Mesenchymal stem cell (in vitro differentiated cells and primary cell): ENCODE results near the gene NUDT9.
"Not testable (repeated sequence)": the region's sequence is repeated elsewhere in the genome, so short reads cannot be mapped to it uniquely, and the experiment has no call there.

Experiments used
- DNase-seq: peaks from one replicate; pipeline ENCODE4 v3.0.0-alpha.2; 2013
- H2AFZ ChIP-seq: one replicate; pipeline ENCODE4 v1.6.1; 2013; ENCODE audit warnings: low read depth, mild to moderate bottlenecking, control low read depth, inconsistent platforms, low read length, moderate library complexity
- H2AK5ac ChIP-seq: 2 replicates; pipeline ENCODE4 v1.6.1; 2013; ENCODE audit warnings: low read length, moderate library complexity, mild to moderate bottlenecking, inconsistent platforms; ENCODE audit not compliant: severe bottlenecking
- H2BK120ac ChIP-seq: one replicate; pipeline ENCODE4 v1.6.1; 2013; ENCODE audit warnings: low read depth, mild to moderate bottlenecking, inconsistent platforms, low read length, moderate library complexity
- H2BK12ac ChIP-seq, 2 experiments: one replicate each; pipeline ENCODE4 v1.6.1; 2013; ENCODE audit warnings: inconsistent platforms in 2 of 2, low read length in 2 of 2, mild to moderate bottlenecking in 2 of 2, moderate library complexity in 2 of 2, control low read depth in 1 of 2
- H2BK15ac ChIP-seq: one replicate; pipeline ENCODE4 v1.6.1; 2013; ENCODE audit warnings: mild to moderate bottlenecking, low read depth, inconsistent platforms; ENCODE audit not compliant: poor library complexity, severe bottlenecking
- H2BK5ac ChIP-seq: 2 replicates; pipeline ENCODE4 v1.6.1; 2013; ENCODE audit warnings: low read depth, mild to moderate bottlenecking, low read length, control low read depth, inconsistent platforms; ENCODE audit not compliant: poor library complexity, severe bottlenecking
- H3K14ac ChIP-seq, 2 experiments: one replicate each; pipeline ENCODE4 v1.6.1; 2013; ENCODE audit warnings: inconsistent platforms in 2 of 2, low read length in 2 of 2, control low read depth in 1 of 2, mild to moderate bottlenecking in 1 of 2, moderate library complexity in 1 of 2
- H3K18ac ChIP-seq, 2 experiments: one replicate each; pipeline ENCODE4 v1.6.1; 2013; ENCODE audit warnings: inconsistent platforms in 2 of 2, low read length in 2 of 2, control low read depth in 1 of 2, low read depth in 1 of 2, mild to moderate bottlenecking in 1 of 2
- H3K23ac ChIP-seq, 2 experiments: one replicate each; pipeline ENCODE4 v1.6.1; 2013; ENCODE audit warnings: inconsistent platforms in 2 of 2, low read length in 2 of 2, mild to moderate bottlenecking in 2 of 2, moderate library complexity in 2 of 2, control low read depth in 1 of 2
- H3K27ac ChIP-seq: 2 replicates; pipeline ENCODE4 v1.5.1; 2013; ENCODE audit warnings: mild to moderate bottlenecking, moderate library complexity, low read length, control low read depth, inconsistent platforms; ENCODE audit not compliant: poor library complexity, severe bottlenecking
- H3K27me3 ChIP-seq, 2 experiments: 2 replicates each; pipeline versions ENCODE4 v1.6.1 to v1.7.0; 2013; ENCODE audit warnings: low read length in 2 of 2, mild to moderate bottlenecking in 2 of 2, moderate library complexity in 2 of 2, control low read depth in 1 of 2, inconsistent platforms in 1 of 2; ENCODE audit not compliant: control insufficient read depth in 1 of 2, insufficient read depth in 1 of 2
- H3K36me3 ChIP-seq, 2 experiments: 2 replicates each; pipeline versions ENCODE4 v1.6.1 to v1.7.0; 2013; ENCODE audit warnings: low read length in 2 of 2, control low read depth in 1 of 2, inconsistent platforms in 1 of 2, low read depth in 1 of 2, mild to moderate bottlenecking in 1 of 2; ENCODE audit not compliant: insufficient read depth in 2 of 2, control insufficient read depth in 1 of 2
- H3K4ac ChIP-seq, 2 experiments: one replicate each; pipeline ENCODE4 v1.6.1; 2013; ENCODE audit warnings: inconsistent platforms in 2 of 2, low read length in 2 of 2, mild to moderate bottlenecking in 2 of 2, moderate library complexity in 2 of 2, control low read depth in 1 of 2, low read depth in 1 of 2
- H3K4me1 ChIP-seq: 2 replicates; pipeline ENCODE4 v1.6.1; 2013; ENCODE audit warnings: low read depth, low read length, control low read depth; ENCODE audit not compliant: control insufficient read depth, insufficient read depth
- H3K4me2 ChIP-seq: 2 replicates; pipeline ENCODE4 v1.6.1; 2013; ENCODE audit warnings: low read length, mild to moderate bottlenecking, inconsistent platforms; ENCODE audit not compliant: poor library complexity, severe bottlenecking
- H3K4me3 ChIP-seq, 2 experiments: 2 replicates each; pipeline versions ENCODE4 v1.5.1 to v1.7.0; 2013; ENCODE audit warnings: low read length in 2 of 2, mild to moderate bottlenecking in 2 of 2, control low read depth in 1 of 2, low read depth in 1 of 2; ENCODE audit not compliant: insufficient read depth in 1 of 2
- H3K79me1 ChIP-seq: replicated peaks from 2 replicates; pipeline ENCODE4 v1.6.1; 2013; ENCODE audit warnings: mild to moderate bottlenecking, control low read depth, low read length, inconsistent platforms; ENCODE audit not compliant: poor library complexity, severe bottlenecking
- H3K9ac ChIP-seq: 2 replicates; pipeline ENCODE4 v1.7.0; 2013; ENCODE audit warnings: mild to moderate bottlenecking, low read length, moderate library complexity
- H3K9me3 ChIP-seq: 2 replicates; pipeline ENCODE4 v1.7.0; 2013; ENCODE audit warnings: mild to moderate bottlenecking, low read length; ENCODE audit not compliant: control insufficient read depth
- H4K8ac ChIP-seq: one replicate; pipeline ENCODE4 v1.6.1; 2013; ENCODE audit warnings: inconsistent platforms, mild to moderate bottlenecking, low read length, moderate library complexity
- H4K91ac ChIP-seq: one replicate; pipeline ENCODE4 v1.6.1; 2013; ENCODE audit warnings: mild to moderate bottlenecking, low read length, inconsistent platforms
- WGBS: methylation state at CpG from one replicate; pipeline ENCODE4 v1.1.7; 2013; ENCODE audit warnings: mixed read lengths; 5-methylcytosine and 5-hydroxymethylcytosine counted together

NUDT9 gene

GRCh38 chr4:87391576-87392054, 30.8 kb upstream of the NUDT9 start:
- Histone ChIP-seq H3K79me1 (peaks cover 18% of the 10 kb centered on the region), H3K9me3 (no peaks in the 10 kb centered on the region), H3K4ac (peak overlapping the region; percentile 64 to 73), H3K9ac (peak overlapping the region; percentile 95), H3K27ac (peak overlapping the region; percentile 90), H3K4me3 (peak overlapping the region; percentile 56 to 87), H2AK5ac (no peak overlapping the region), H3K27me3 (no peaks in the 10 kb centered on the region), H4K8ac (peak overlapping the region; percentile 69), H3K4me2 (peak overlapping the region; percentile 90), H3K36me3 (peaks cover 0 to 6% of the 10 kb centered on the region in 2 experiments), H3K23ac (no peak overlapping the region), H2BK5ac (peak overlapping the region; percentile 37), H2BK12ac (peak overlapping the region in 1 of 2 experiments; percentile 63), H4K91ac (no peak overlapping the region), H2BK120ac (peak overlapping the region; percentile 49), H3K14ac (no peak overlapping the region), H2AFZ (peak overlapping the region; percentile 77), H2BK15ac (peak overlapping the region; percentile 90), H3K18ac (peak overlapping the region; percentile 43 to 52), H3K4me1 (peaks cover 10% of the 10 kb centered on the region)
- no peak for DNase-seq
- 27% methylated on average over 11 of the region's 16 CpGs for WGBS

DNA sequence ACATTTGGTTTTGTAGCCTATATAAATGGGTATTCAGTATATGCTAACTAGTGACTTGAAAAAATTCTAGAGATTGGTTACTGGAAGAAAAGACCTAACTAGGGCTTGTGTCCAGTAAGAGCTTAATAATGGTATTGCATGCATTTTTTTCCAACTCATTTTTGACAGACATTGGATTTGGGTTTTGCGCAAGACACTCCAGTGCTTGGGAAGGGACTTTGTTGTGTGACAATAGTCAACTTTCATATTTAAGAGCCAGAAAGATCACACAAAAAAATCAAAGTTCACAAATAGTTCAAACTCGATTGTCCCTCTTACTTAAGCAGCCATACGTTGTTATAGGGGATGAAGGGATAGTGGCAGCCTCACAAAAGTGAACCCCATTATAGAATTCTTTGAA, 30.2 kb upstream of the NUDT9 start:
- Histone ChIP-seq H2BK5ac (no peak overlapping the region), H2BK15ac (no peak overlapping the region), H3K27me3 (no peaks in the 10 kb centered on the region), H2AK5ac (no peak overlapping the region), H3K14ac (no peak overlapping the region), H3K4me3 (no peak overlapping the region), H3K36me3 (peaks cover 0 to 6% of the 10 kb centered on the region in 2 experiments), H4K8ac (no peak overlapping the region), H3K4ac (no peak overlapping the region), H2BK12ac (no peak overlapping the region), H3K79me1 (peaks cover 15% of the 10 kb centered on the region), H3K9me3 (no peaks in the 10 kb centered on the region), H2BK120ac (no peak overlapping the region), H3K4me1 (peaks cover 7% of the 10 kb centered on the region), H3K27ac (no peak overlapping the region), H4K91ac (no peak overlapping the region), H3K4me2 (no peak overlapping the region), H3K23ac (no peak overlapping the region), H2AFZ (no peak overlapping the region), H3K9ac (peak overlapping the region; percentile 95), H3K18ac (no peak overlapping the region)
- no peak for DNase-seq
- WGBS, result no CpG with 5 or more reads among the region's 3 CpGs

GRCh38 chr4:87395073-87395472, 27.3 kb upstream of the NUDT9 start:
- not testable (repeated sequence) for H2BK5ac ChIP-seq, H2BK12ac ChIP-seq, H3K18ac ChIP-seq, H2AFZ ChIP-seq, H3K4me1 ChIP-seq, H3K4me2 ChIP-seq, H3K27ac ChIP-seq, H3K27me3 ChIP-seq, H3K4me3 ChIP-seq, DNase-seq, H2BK15ac ChIP-seq, H3K23ac ChIP-seq, H2AK5ac ChIP-seq, H3K9ac ChIP-seq, H3K36me3 ChIP-seq, H3K79me1 ChIP-seq, H4K8ac ChIP-seq, H4K91ac ChIP-seq, H3K4ac ChIP-seq, H3K14ac ChIP-seq, H2BK120ac ChIP-seq, H3K9me3 ChIP-seq
- 89% methylated on average over 23 of the region's 23 CpGs for WGBS

- not testable (repeated sequence) for H3K23ac ChIP-seq, H3K14ac ChIP-seq, H2BK5ac ChIP-seq, H2BK15ac ChIP-seq, H4K91ac ChIP-seq, H3K27ac ChIP-seq, H3K18ac ChIP-seq, DNase-seq, H3K4ac ChIP-seq, H3K9ac ChIP-seq, H4K8ac ChIP-seq, H3K4me3 ChIP-seq, H3K36me3 ChIP-seq, H3K9me3 ChIP-seq, H2BK12ac ChIP-seq, H2BK120ac ChIP-seq, H2AK5ac ChIP-seq, H2AFZ ChIP-seq, H3K79me1 ChIP-seq, H3K4me2 ChIP-seq, H3K4me1 ChIP-seq, H3K27me3 ChIP-seq
- WGBS, result 95% methylated on average over 19 of the region's 20 CpGs
Observed at GRCh38 chr4:87395851-87396250, 26.5 kb upstream of the NUDT9 start.
